Measurements from ENCODE around the gene PDE4C.

PDE4C gene

GRCh38 chr19:18176367-18177310, 49.6 kb downstream of the PDE4C start:
- no peak for FAIRE-seq
- TF ChIP-seq CTCF (IDR thresholded peaks at IDR 0.05; ENCODE audit: insufficient read depth, missing control alignments), result no peak
- DNase-seq (ENCODE audit: insufficient read length, low spot score), result no peak

- FAIRE-seq, result no peak
- no peak for TF ChIP-seq CTCF (IDR thresholded peaks at IDR 0.05; ENCODE audit: insufficient read depth, missing control alignments)
- DNase-seq (ENCODE audit: insufficient read length, low spot score), result no peak
Measured at GRCh38 chr19:18174983-18175382, 51.3 kb downstream of the PDE4C start.

Measured in D721Med (cell line).